ENCODE data around the gene COQ5. TPM values are rescaled to one million over a fixed set of nuclear protein-coding genes. Genes with fewer than 3 reads are reported as not detected.

Gene COQ5
- polyA plus RNA-seq, 4 donors: 53.9 to 70.1 (median 66.9) TPM

- DNase-seq (ENCODE audit: low read depth in 4 of 4, low spot score in 2 of 4): no peak
Measured at GRCh38 chr12:120485961-120486881, 42.7 kb downstream of the COQ5 start.

- DNase-seq (ENCODE audit: low read depth in 4 of 4, low spot score in 2 of 4): no peak
Measured at GRCh38 chr12:120483621-120484020, 45.3 kb downstream of the COQ5 start.

- no peak for DNase-seq (ENCODE audit: low read depth in 4 of 4, low spot score in 2 of 4)
Measured at GRCh38 chr12:120481022-120481767, 47.8 kb downstream of the COQ5 start.

GRCh38 chr12:120480211-120480610 lies 48.7 kb downstream of the COQ5 start:
- DNase-seq (ENCODE audit: low read depth in 4 of 4, low spot score in 2 of 4): no peak

GRCh38 chr12:120479458-120479857 lies 49.5 kb downstream of the COQ5 start:
- DNase-seq (ENCODE audit: low read depth in 4 of 4, low spot score in 2 of 4): no peak

- no peak for DNase-seq (ENCODE audit: low read depth in 4 of 4, low spot score in 2 of 4)
Measured at GRCh38 chr12:120475643-120476042, 53.3 kb downstream of the COQ5 start.

GRCh38 chr12:120474616-120474960 lies 54.4 kb downstream of the COQ5 start:
- no peak for DNase-seq (ENCODE audit: low read depth in 4 of 4, low spot score in 2 of 4)

GRCh38 chr12:120473807-120474615 lies 54.9 kb downstream of the COQ5 start:
- no peak for DNase-seq (ENCODE audit: low read depth in 4 of 4, low spot score in 2 of 4)

- DNase-seq (ENCODE audit: low read depth in 4 of 4, low spot score in 2 of 4): no peak
Measured at GRCh38 chr12:120472521-120472920, 56.4 kb downstream of the COQ5 start.

- DNase-seq (ENCODE audit: low read depth in 4 of 4, low spot score in 2 of 4): no peak
Measured at GRCh38 chr12:120470150-120470784, 58.7 kb downstream of the COQ5 start.

- peak in 3 of 4 donors; percentile 86 to 94 (median 94) for DNase-seq (ENCODE audit: low read depth in 4 of 4, low spot score in 2 of 4)
Measured at GRCh38 chr12:120469450-120470149, 59.4 kb downstream of the COQ5 start, which contains the start of gene SRSF9. Gene SRSF9, minus strand, starts transcription at chr12:120469748. Its CDS starts 139 bp downstream, at chr12:120469609.

- peak in 1 of 4 donors; percentile 29 for DNase-seq (ENCODE audit: low read depth in 4 of 4, low spot score in 2 of 4)
Measured at GRCh38 chr12:120468821-120469449, 60.0 kb downstream of the COQ5 start.

GRCh38 chr12:120468325-120468820 lies 60.6 kb downstream of the COQ5 start:
- peak in 1 of 4 donors; percentile 35 for DNase-seq (ENCODE audit: low read depth in 4 of 4, low spot score in 2 of 4)

- no peak for DNase-seq (ENCODE audit: low read depth in 4 of 4, low spot score in 2 of 4)
Measured at GRCh38 chr12:120467439-120467838, 61.5 kb downstream of the COQ5 start.

- DNase-seq (ENCODE audit: low read depth in 4 of 4, low spot score in 2 of 4): no peak
Measured at GRCh38 chr12:120466560-120467315, 62.2 kb downstream of the COQ5 start.

GRCh38 chr12:120465756-120466155 lies 63.2 kb downstream of the COQ5 start:
- no peak for DNase-seq (ENCODE audit: low read depth in 4 of 4, low spot score in 2 of 4)

- DNase-seq (ENCODE audit: low read depth in 4 of 4, low spot score in 2 of 4): no peak
Measured at GRCh38 chr12:120463712-120464111, 65.2 kb downstream of the COQ5 start.

- no peak for DNase-seq (ENCODE audit: low read depth in 4 of 4, low spot score in 2 of 4)
Measured at GRCh38 chr12:120462099-120462640, 66.8 kb downstream of the COQ5 start.
